ENCODE measurements around the gene SHISAL2B.
"Not testable (repeated sequence)": the region's sequence is repeated elsewhere in the genome, so short reads cannot be mapped to it uniquely, and the experiment has no call there.

The SHISAL2B gene

GRCh38 chr5:64700765-64701164, 10.5 kb downstream of the SHISAL2B start:
- no peak for DNase-seq

GRCh38 chr5:64706074-64706473, 15.8 kb downstream of the SHISAL2B start:
- not testable (repeated sequence) for DNase-seq

- DNase-seq = no peak
Observed at GRCh38 chr5:64707191-64707590, 16.9 kb downstream of the SHISAL2B start.

GRCh38 chr5:64714495-64714894, 24.2 kb downstream of the SHISAL2B start:
- not testable (repeated sequence) for DNase-seq

GRCh38 chr5:64722588-64722987, 32.3 kb downstream of the SHISAL2B start:
- DNase-seq = no peak

- no peak for DNase-seq
Observed at GRCh38 chr5:64727150-64727549, 36.8 kb downstream of the SHISAL2B start.

- no peak for DNase-seq
Observed at GRCh38 chr5:64742411-64742810, 52.1 kb downstream of the SHISAL2B start.

GRCh38 chr5:64742821-64743220, 52.5 kb downstream of the SHISAL2B start:
- no peak for DNase-seq

GRCh38 chr5:64744914-64745313, 54.6 kb downstream of the SHISAL2B start:
- DNase-seq = no peak

GRCh38 chr5:64746446-64746845, 56.1 kb downstream of the SHISAL2B start:
- DNase-seq = no peak

- DNase-seq = no peak
Observed at GRCh38 chr5:64749385-64749784, 59.1 kb downstream of the SHISAL2B start.

- DNase-seq = no peak
Observed at GRCh38 chr5:64754066-64754465, 63.8 kb downstream of the SHISAL2B start.

- DNase-seq = no peak
Observed at GRCh38 chr5:64758901-64759300, 68.6 kb downstream of the SHISAL2B start.

- DNase-seq = no peak
Observed at GRCh38 chr5:64759960-64760660, 69.8 kb downstream of the SHISAL2B start.

- no peak for DNase-seq
Observed at GRCh38 chr5:64763948-64764503, 73.7 kb downstream of the SHISAL2B start.

- DNase-seq = no peak
Observed at GRCh38 chr5:64765804-64766504, 75.7 kb downstream of the SHISAL2B start.

GRCh38 chr5:64766941-64767340, 76.6 kb downstream of the SHISAL2B start:
- no peak for DNase-seq

All from effector CD8-positive, alpha-beta T cell (primary cell).